HEK293T (cell line): Measurements from ENCODE around the gene TP53.
A peak's percentile ranks its signal among the peaks of the same experiment; 100 is the strongest.

Experiments used
- CTCF ChIA-PET: fragments of 350-600 bp; formaldehyde crosslinking; extraction: SDS; loops from one replicate; lab custom pipeline; 2021; ENCODE audit warnings: antibody characterized with exemption, inconsistent platforms; lab: Yijun Ruan, JAX
- POLR2A ChIA-PET: fragments of 350-600 bp; formaldehyde crosslinking; extraction: SDS; loops from one replicate; lab custom pipeline; 2020; ENCODE audit warnings: antibody characterized with exemption, inconsistent platforms; lab: Yijun Ruan, JAX
- DNase-seq: peaks from one replicate; pipeline ENCODE4 v3.0.0; 2012; ENCODE audit warnings: mixed read lengths; ENCODE audit errors: extremely low spot score
- ARNT ChIP-seq: fragments of 450-650 bp; IDR thresholded peaks from 2 replicates; pipeline ENCODE4 v1.6.1; 2017; ENCODE audit warnings: mild to moderate bottlenecking
- BHLHE40 ChIP-seq: fragments of 450-650 bp; IDR thresholded peaks from 2 replicates; pipeline ENCODE4 v1.6.1; 2016; ENCODE audit warnings: mild to moderate bottlenecking, moderate library complexity, borderline replicate concordance
- CTBP1 ChIP-seq: fragments of 450-650 bp; IDR thresholded peaks from 2 replicates; pipeline ENCODE4 v1.6.1; 2016; ENCODE audit warnings: borderline replicate concordance
- ELF4 ChIP-seq: fragments of 450-650 bp; IDR thresholded peaks from 2 replicates; pipeline ENCODE4 v1.6.1; 2017; ENCODE audit warnings: antibody characterized with exemption
- FOXA1 ChIP-seq: fragments of 450-650 bp; IDR thresholded peaks from 2 replicates; pipeline ENCODE4 v1.6.1; 2016; ENCODE audit warnings: mild to moderate bottlenecking
- FOXK2 ChIP-seq: fragments of 450-650 bp; IDR thresholded peaks from 2 replicates; pipeline ENCODE4 v1.6.1; 2016; ENCODE audit warnings: mild to moderate bottlenecking
- FOXM1 ChIP-seq: fragments of 450-650 bp; IDR thresholded peaks from 2 replicates; pipeline ENCODE4 v1.6.1; 2017; ENCODE audit warnings: mild to moderate bottlenecking, borderline replicate concordance
- HDGF ChIP-seq: fragments of 450-650 bp; IDR thresholded peaks from 2 replicates; pipeline ENCODE4 v1.6.1; 2017; ENCODE audit warnings: antibody characterized with exemption, borderline replicate concordance
- L3MBTL2 ChIP-seq: fragments of 450-650 bp; conservative IDR thresholded peaks from 2 replicates; pipeline ENCODE4 v1.6.1; 2016; ENCODE audit warnings: mild to moderate bottlenecking
- LEF1 ChIP-seq: fragments of 450-650 bp; IDR thresholded peaks from 2 replicates; pipeline ENCODE4 v1.6.1; 2017; ENCODE audit warnings: mild to moderate bottlenecking, borderline replicate concordance
- NFRKB ChIP-seq: fragments of 450-650 bp; IDR thresholded peaks from 2 replicates; pipeline ENCODE4 v1.6.1; 2016; ENCODE audit warnings: mild to moderate bottlenecking, moderate library complexity
- SP1 ChIP-seq: fragments of 450-650 bp; IDR thresholded peaks from 2 replicates; pipeline ENCODE4 v1.6.1; 2017
- SUZ12 ChIP-seq: fragments of 450-650 bp; IDR thresholded peaks from 2 replicates; pipeline ENCODE4 v1.6.1; 2016; ENCODE audit warnings: mild to moderate bottlenecking
- TARDBP ChIP-seq: fragments of 450-650 bp; IDR thresholded peaks from 2 replicates; pipeline ENCODE4 v1.6.1; 2016
- ZNF384 ChIP-seq: fragments of 450-650 bp; IDR thresholded peaks from 2 replicates; pipeline ENCODE4 v1.6.1; 2016
- TF ChIP-seq, protein P1 (sequence below): fragments of 450-650 bp; IDR thresholded peaks from 2 replicates; pipeline ENCODE4 v1.6.1; 2016

TP53 gene

GRCh38 chr17:7705269-7706255 is 18.3 kb upstream of the TP53 start:
- no peak for TF ChIP-seq SUZ12
- TF ChIP-seq FOXM1, result no peak
- TF ChIP-seq ELF4, result no peak
- no peak for TF ChIP-seq SP1
- TF ChIP-seq, protein P1, sequence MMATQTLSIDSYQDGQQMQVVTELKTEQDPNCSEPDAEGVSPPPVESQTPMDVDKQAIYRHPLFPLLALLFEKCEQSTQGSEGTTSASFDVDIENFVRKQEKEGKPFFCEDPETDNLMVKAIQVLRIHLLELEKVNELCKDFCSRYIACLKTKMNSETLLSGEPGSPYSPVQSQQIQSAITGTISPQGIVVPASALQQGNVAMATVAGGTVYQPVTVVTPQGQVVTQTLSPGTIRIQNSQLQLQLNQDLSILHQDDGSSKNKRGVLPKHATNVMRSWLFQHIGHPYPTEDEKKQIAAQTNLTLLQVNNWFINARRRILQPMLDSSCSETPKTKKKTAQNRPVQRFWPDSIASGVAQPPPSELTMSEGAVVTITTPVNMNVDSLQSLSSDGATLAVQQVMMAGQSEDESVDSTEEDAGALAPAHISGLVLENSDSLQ, result no peak
- TF ChIP-seq FOXA1, result no peak
- TF ChIP-seq CTBP1, result no peak
- TF ChIP-seq LEF1, result no peak
- TF ChIP-seq FOXK2, result no peak
- TF ChIP-seq ARNT, result no peak
- no peak for TF ChIP-seq BHLHE40
- TF ChIP-seq ZNF384, result no peak
- no peak for TF ChIP-seq NFRKB
- no peak for TF ChIP-seq TARDBP
- TF ChIP-seq L3MBTL2, result no peak
- TF ChIP-seq HDGF, result no peak
- ChIA-PET CTCF (interaction anchor here (0.6 to 4.1 kb wide), 5 partner anchors 11 to 73 kb away, joined by 3 to 15 read pairs (median 4); partner anchors contain the start of genes DNAH2, TP53 and WRAP53), POLR2A (interaction anchor here (0.8 to 9.0 kb wide), 4 partner anchors 8 to 72 kb away, joined by 3 to 100 read pairs (median 11); partner anchors contain the start of genes DNAH2, TP53 and WRAP53)
- DNase-seq, result no peak

DNA sequence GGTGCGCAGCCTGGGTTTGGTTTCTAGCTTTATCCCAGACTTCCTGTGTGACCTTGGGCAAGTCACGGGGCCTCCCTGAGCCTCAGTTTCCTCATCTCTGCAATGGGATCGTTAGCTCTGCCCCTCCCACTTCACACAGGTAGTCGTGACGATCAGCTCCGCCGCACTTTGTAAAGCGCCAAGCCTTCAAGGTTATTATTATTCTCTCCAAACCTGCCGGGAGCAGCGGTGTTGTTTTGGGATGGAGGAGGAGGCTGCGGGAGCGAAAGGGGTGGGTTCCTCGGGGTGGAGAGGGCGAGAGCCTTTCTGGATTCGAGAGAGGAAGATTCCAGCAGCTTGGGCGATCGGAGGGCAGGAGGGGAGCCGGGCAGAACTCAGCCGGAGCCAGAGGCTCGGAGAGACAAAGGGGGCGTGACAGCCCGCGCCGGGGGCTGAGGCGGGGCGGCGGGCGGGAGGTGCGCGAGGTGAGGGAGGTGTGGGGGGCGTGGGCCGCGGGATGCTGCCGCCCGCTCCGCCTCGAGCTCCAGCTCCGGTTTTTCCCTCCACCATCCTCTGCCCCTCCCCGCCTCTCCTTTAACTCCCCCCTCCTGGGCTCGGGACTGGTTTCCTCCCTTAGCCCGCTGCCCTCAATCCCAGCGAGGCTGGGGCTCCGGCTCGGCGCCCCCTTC is 17.4 kb upstream of the TP53 start, which contains the start of gene EFNB3:
EFNB3 (plus strand) TSS at position 602 of the 668 bp plus-strand sequence. CDS start 397 bp downstream, outside the sequence.
- TF ChIP-seq HDGF (no peak), SP1 (no peak), FOXA1 (no peak), ELF4 (no peak), L3MBTL2 (no peak), ARNT (no peak), LEF1 (no peak), FOXK2 (no peak)
- TF ChIP-seq, protein P1, result no peak
- ChIA-PET CTCF (interaction anchor here (1.0 to 4.1 kb wide), 4 partner anchors 13 to 72 kb away, joined by 3 to 15 read pairs (median 3); partner anchors contain the start of genes DNAH2, TP53 and WRAP53), POLR2A (interaction anchor here (0.6 to 9.0 kb wide), 5 partner anchors 8 to 77 kb away, joined by 3 to 100 read pairs (median 3); partner anchors contain the start of genes SAT2, TP53 and WRAP53)
- peak; percentile 75 for DNase-seq

GRCh38 chr17:7703584-7704479 is 16.5 kb upstream of the TP53 start:
- ChIA-PET POLR2A (interaction anchor here (0.6 to 9.0 kb wide), 5 partner anchors 15 to 225 kb away, joined by 3 to 100 read pairs (median 3); partner anchors contain the start of genes SAT2, TP53, WRAP53 and ZBTB4), CTCF (interaction anchor here (0.5 to 4.1 kb wide), 6 partner anchors 13 to 548 kb away, joined by 3 to 15 read pairs (median 3); partner anchors contain the start of genes DNAH2, TP53 and WRAP53)
- TF ChIP-seq, protein P1, result no peak
- TF ChIP-seq SUZ12 (no peak), LEF1 (no peak), CTBP1 (no peak), HDGF (no peak), FOXA1 (no peak), NFRKB (no peak), ELF4 (no peak), FOXK2 (no peak), L3MBTL2 (no peak), ARNT (no peak), TARDBP (no peak), BHLHE40 (no peak), FOXM1 (no peak)
- peak; percentile 58 for DNase-seq

- ChIA-PET CTCF (interaction anchor here (0.5 to 4.1 kb wide), 4 partner anchors 15 to 549 kb away, joined by 3 to 15 read pairs (median 4); partner anchors contain the start of genes TP53 and WRAP53), POLR2A (interaction anchor here (1.1 to 9.0 kb wide), 3 partner anchors 14 to 224 kb away, joined by 3 to 100 read pairs (median 5); partner anchors contain the start of genes SAT2, TP53, WRAP53 and ZBTB4)
- TF ChIP-seq FOXA1 (no peak), SP1 (no peak), FOXM1 (no peak), ELF4 (no peak), CTBP1 (no peak), L3MBTL2 (no peak), LEF1 (no peak), HDGF (no peak), FOXK2 (no peak), ARNT (no peak)
- DNase-seq, result no peak
These were observed 15.5 kb upstream of the TP53 start for GRCh38 chr17:7702776-7703175.
